Activated CD4-positive, alpha-beta T cell treated with anti-CD3 and anti-CD28 coated beads for 48 hours (primary cell): Measurements from ENCODE around the gene HIVEP2.

Source experiments
- DNase-seq: peaks from one replicate; pipeline ENCODE4 v3.0.0-alpha.2; 2020

HIVEP2 gene

DNA sequence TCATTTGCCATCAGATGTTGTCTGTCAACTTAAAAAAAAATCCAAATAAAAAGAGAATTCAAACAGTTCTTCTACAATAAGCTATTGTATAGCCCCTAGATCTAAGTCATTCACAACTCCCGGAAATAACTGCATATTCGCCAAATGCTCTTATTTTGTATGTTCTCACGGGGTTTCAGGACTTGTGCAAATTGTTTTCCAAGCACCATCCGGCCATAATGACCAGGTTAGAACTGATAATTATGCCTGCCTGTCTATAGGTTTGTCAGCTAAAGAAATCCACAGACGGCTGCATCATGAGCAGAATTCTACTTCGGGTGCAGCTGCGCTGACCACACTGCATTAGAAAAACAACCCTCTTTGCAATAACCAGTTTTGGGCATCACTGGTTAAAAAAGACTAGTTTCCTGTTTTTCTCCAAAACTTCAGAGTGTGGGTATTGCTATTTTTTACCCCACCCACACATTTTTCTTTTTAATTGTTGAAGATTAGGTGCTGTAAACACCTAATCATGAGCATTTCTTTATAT, 87.7 kb downstream of the HIVEP2 start:
- no peak for DNase-seq

DNA sequence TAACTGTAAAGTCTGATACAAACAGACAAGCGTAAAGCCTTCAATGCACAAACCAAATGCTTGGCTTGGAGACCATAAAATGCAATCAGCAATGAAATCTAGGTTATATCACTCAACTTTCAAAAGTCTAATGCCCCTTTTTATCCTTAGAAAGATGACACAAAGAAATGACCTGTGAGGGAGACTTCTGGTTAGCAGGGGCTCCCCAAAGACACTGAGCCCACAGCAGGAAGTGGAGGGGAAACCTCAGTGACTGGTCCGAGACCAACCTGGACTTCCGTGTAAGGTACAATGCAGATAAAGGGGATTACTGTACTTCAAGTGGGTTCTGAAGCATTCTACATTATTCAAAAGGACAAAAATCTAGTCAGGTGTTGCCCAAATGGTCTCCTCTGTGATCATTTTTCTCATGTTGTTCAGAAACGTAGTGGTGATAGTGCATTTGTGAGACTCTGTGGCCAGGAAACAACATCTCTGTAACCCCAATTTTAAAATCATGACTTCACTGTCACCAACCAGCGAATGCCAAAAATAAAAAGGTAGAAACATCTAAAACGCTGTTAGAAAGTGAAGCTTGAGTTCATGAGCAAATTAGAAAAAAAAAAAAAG, 88.2 kb downstream of the HIVEP2 start:
- DNase-seq: peak; percentile 43

DNA sequence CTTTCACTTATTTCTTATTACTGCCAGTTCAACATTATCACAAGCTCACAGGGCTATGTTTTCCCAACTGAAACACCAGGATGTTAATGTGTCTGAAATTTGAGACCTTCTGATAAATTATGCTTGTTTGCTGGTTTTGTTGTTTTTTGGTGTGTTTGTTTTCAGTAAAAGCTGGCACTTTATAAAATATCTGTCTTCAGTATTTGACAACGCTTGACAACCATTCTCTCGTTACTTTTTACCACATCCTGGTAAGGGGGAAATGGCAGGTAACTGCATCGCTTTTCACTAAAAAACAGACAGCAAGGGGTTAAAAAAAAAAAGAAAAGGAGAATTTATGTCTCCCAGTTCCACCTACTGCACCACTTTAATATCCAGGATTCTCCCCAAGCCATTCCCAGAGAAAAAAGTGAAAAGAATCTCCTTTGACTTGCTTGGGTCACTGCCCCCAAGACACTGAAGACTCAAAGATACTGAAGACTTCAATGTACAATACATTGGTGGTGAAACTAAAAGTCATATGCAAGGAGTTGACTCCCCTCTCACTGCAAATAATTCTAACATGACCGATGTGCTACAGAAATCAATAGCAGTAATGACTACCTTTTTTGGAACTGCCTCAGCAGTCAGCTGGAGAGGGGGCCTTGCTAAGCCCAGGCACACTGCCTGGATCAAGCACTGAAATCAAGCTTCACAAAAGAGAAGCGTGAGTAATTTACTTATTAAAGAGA, 88.9 kb downstream of the HIVEP2 start:
- peak; percentile 57 for DNase-seq

DNA sequence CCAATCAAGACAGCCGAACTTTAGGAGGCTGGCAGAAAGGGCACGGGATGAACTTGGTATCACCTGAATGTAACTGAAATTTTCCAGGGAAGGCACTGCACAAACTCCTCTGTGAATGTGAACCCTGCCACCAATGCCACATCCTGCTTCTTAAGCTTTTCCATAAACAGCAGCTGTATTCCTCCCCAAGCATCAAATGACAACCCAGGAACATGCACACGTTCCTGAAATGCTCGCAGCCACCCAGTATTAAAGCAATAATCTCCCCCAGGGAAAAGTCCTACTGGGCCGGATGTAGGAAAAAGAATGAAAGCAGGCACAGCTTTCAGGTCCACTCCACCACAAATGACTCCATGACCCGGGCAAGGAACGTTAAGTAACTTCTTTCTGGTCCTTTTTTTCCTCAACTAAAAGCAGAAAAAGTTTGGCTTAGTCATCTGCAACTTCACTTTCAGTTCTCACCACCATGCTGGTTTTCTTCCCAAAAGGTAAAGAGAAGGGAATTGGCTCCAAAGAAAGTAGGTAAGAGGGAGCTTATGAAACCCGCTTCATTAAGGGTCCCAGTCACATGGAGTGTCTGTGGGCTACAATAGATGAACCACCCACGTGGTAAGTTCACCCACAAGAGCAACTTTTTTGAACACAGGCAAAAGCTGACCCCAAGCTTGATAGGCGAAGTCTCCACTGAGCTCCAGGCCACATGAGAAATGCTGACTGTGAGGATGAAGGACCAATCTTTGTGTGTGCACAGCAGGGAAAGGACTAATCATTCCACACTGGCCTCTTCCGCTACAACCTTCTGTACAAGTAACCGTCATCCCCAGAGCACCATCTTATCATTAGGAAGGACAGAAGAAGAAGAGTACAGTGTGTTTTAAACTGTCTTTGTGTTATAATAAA, 90.1 kb downstream of the HIVEP2 start:
- no peak for DNase-seq

DNA sequence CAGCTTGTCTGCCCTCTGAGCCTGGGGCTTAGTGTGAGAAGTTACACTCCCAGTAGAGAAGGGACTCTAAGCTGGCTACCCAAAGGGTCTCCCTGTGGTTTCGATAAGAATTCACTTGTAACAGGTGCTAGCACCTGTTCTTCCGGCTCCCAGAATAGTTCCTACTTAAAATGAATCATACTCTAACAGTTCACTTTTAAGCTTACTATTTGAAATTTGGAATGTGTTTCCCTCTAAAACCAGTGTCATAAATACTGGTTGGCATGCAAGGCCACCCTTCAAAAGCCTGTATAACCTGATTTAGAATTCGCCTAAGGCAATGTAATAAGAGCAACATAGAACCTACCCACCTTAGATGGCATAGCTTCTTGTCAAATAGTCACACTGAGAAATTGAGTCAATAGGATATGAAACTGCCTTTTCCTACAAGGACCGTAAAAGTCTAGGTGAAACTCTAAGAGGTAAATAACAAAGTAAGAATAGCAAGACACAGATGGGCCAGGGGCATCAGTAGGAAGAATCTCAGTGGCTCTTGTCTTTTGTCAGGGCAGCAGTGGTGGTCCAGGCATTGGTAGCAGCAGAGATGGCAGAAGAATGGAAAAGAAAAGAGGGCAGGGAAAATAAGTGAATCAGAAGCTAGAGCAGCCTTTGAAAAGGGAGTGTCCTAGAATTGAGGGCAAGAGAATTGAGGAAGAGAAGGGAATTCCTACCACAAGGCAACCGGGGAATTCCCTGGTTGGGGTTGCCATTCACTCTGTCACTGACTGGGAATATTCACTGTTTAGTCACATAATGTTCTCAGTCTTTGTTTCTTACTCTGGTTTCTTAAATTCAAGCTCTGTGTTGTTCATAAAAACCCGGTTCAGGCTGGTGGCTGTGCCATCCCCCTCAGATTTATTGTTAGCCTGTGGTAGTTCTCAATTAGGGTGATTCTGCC, 91.5 kb downstream of the HIVEP2 start:
- no peak for DNase-seq

DNA sequence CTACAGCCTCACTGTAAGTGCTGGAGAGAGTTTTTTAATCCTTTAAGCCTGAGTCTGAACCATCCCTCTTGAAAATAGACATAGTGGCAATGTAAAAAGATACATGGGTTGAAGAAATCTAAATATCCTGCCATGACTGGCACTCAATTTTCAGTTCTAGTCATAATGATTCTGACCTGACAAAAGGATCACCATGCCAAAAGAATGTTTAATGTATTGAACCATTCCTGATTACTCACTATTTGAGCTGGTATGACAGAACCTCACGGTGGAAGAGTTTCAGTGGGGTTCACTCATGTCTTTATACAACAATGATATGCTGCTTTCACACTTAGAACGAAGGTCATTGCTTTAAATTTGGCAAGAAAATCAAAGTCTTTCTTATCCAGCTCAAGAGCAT, 93.4 kb downstream of the HIVEP2 start:
- no peak for DNase-seq

DNA sequence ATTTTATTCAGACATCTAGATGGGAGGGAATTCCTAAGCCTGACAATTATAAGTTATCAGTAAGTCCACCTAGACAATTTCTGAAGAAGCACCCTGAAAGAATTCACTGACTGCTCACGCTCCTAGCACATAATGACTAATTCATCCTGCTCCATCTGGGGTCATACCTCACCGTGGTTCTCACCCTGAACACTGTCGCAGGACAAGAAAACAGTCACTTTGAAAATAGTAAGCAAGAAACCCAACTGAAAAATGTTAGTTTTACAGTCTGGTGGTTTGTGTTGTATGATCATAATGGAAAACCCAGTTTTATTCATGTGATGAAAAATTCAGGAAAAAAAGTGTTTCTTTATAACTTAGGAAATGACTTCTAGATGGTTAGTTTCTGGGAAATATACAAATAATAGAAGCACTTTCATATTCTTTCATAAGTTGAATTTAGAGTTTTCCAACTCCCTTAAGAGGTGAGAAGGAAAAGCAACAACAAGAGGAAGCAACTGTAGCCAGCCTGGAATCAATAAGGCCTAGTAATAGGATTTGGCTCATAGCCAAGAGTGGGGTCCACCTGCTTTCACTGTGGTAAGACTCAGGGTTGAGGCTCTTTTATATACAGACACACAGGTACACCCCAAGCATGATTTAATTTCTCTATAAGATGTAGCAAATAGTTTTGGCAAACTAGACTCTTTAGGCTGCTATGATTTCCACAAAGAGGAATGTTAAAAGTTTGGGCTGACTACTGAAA, 94.1 kb downstream of the HIVEP2 start:
- DNase-seq: peak; percentile 60

DNA sequence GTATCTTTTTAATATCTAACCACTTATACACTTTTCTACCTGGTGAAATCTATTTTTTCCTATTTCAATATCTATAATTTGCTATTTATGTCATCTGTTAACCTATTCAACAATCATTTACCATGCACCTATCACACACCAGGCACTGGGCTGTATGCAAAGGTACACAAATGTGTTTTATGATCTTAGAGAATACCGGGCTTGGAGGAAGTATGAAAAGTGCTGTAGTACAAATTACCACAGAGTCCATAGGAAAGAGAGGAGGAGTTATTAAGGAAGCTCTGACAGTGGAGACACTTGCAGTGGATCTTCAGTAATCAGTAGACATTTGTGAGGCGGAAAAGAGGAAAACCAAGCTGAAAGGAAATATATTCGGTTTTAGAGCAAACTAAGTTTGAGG, 96.0 kb downstream of the HIVEP2 start:
- DNase-seq: no peak

DNA sequence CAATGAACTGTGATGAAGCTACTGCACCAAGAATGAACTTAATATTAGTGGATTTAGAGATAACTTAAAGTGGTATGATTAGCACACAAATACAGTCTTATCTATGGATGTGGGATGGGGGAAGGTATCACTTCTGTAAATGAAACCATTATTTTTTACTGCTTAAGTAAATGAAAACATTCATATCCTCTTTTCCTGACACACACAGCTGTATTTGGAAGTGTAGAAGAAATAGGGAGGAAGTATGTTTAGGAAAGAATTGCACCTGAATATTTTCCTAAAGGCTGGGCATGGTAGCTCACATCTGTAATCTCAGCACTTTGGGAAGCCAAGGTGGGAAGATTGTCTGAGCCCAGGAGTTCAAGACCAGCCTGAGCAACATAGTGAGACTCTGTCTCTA, 96.8 kb downstream of the HIVEP2 start:
- DNase-seq: no peak

DNA sequence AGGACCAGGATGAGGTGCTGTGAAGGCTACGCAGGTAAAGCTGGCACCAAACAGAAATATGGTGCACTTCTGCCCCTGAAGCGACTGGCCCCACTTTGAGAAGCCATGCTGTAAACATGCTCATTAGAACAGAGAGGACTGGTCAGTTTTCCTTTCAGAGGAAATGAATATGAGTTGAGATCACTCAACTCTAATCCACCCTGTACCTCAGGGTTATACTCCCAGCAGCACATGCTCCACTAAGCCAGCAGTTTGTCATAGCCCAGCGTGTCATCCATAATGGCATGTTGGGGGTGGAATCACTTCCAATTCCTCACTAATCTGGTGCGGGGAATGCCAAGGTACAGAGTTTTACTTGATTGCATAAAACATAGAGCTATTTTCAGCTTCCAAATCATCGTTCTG, 98.1 kb downstream of the HIVEP2 start:
- no peak for DNase-seq

DNA sequence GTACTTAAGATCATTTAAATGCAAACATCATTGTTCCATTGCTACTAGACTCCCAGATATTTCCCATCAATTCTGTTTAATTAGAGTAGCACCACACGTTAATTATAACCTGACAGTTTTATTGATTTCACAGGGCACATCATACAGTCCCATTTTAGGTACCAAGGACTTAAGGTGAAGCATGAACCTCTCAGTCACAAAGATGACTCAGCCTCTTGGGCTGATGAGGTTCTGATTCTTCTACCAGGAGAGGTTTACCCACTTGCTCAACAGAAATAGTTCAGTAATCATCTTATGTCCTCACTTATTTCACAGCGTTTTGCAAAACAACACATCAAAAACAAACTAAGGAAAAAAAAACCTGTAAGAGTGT, 98.5 kb downstream of the HIVEP2 start:
- DNase-seq: no peak

DNA sequence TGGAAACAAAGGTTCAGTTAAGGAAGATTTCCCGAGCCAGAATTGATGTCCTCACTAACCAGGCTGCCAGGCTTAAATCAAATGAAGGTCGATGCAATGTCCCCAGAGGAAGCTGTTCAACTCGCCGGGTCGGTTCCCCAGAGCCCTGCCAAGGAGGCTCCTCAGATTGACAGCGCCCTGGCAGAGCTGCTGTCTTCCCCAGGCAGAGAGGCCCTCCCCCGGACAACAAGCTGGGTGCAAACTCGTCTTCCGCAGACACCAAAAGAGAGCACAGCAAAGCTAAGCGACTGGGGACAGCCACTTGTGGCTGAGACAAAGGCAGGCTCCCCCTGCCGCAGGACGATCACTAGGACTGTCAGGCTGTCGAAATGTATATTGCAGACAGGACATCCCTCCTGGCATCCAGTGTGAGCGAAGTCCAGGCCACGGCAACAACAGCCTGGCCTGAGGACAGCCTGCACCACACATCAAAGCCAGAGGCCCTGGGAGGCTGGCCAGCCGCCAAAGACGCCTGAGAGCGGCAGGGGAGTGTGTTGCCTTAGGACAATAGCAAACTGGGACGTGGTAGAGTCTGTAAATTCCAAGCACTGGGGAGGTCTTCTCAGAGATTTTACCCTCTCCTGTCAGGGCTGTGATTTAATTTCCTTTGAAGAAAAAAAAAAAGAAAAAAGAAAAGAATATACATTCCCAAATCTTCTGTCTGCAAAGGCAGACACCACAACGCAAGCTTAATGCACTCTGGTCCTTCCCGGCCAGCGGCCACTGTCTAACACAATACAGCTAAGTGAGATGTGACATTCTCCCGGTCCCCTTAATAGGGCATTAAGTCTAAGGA, 99.1 kb downstream of the HIVEP2 start:
- DNase-seq: peak; percentile 53

DNA sequence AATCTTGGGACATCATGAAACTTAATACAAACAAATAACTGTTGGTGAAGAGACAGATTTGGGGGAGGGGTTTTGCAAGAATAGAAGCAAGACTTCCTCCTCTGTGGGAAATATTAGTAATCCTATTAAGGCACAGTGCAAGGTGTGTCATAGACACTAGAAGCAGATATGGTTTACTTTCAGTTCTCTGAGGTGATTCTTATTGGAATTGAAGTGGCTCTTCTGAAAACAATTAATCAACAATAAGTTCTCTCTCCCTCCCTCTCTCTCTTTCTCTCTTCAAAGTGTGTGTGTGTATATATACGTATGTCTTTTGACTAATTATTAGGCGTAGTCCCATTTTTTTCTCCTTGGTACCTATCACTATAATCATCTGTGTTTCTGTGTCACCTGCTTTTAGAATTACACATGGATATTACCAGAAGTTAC, 99.8 kb downstream of the HIVEP2 start:
- DNase-seq: no peak

DNA sequence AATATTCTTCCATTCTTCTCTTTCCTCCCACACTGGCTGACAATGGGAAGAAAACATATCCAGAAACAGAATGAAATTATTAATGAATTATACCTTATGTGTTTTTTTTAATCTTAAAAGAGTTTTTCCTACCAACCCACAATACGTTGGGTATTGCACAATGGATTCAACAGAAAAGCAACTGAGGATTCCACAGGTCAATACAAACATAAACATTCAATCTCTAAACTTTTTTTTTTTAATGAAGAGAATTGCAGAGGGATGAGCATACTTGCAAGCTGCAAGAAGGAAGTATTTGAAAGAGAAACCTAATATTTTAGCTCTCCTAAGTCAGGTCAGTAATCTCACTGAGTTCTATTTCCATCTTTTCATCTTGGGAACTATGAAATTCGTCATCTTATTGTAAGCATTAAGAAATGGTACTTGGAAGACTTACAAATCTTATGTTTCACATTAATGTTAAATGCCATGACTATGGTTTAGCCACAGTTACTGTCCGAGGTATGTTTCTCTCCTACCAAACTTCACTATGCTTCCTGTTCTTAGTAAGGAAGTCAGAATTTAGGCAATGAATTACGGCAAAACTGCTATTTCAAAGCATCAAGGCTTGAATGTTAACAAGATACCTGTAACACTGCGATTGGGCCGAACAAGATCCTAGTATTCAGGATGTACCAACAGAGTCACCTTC, 100.8 kb downstream of the HIVEP2 start:
- no peak for DNase-seq

DNA sequence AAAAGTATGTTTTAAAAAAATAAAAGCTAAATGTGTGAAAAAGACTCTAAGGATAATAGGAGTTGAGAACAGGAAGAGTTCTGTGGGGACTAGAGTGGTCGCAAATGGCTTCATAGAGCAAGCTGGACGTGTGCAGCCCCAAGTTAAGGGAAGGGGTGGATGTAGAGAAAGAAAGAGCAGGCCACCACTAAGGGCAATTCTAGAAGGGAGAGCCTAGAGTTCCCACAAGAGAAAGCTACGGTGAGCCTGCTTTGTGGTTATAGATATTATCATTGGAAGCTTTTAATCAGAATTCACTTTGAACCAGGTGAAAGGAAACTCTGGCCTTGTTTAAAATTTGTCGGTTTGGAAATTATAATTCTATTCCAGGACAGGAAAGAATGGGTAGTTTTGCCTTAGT, 101.6 kb downstream of the HIVEP2 start:
- no peak for DNase-seq

DNA sequence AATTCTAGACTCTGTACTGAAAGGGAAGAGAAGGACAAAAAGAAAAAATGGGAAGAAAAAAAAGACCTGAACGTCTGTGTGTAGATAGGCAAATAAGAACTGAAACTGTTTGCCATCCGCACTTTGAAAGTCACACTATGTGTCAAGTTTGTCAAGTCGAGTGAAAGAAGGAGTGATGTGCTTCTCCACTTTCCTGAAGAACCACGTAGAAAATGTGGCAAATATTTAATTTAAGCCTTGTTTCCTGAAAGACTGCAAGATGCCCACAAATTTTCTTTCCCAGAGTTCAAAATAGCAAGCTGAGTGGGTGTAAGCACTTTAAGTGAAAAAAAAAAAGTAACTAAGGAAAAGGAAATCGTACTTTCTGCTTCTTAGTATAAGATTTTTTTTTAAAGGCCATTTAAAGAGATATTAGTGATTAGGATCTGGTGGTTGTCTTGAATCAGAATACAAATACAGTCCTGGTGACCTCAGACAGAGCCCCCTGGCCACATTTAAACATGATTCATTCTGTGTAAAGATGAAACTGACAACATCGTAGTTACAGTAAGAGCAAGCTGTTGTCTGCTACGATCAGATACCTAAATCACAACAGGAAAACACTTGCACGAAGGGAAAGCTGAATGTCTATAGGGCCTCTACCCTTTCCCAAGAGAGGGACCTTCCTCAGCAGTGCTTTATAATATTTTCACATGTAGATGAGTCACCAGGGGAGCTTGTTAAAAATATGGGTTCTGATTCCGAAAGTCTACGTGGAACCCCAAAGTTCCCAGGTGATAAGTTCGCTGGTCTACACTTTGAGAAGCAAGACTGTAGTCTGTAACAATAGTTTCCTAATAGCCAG, 102.3 kb downstream of the HIVEP2 start:
- DNase-seq: peak; percentile 61

DNA sequence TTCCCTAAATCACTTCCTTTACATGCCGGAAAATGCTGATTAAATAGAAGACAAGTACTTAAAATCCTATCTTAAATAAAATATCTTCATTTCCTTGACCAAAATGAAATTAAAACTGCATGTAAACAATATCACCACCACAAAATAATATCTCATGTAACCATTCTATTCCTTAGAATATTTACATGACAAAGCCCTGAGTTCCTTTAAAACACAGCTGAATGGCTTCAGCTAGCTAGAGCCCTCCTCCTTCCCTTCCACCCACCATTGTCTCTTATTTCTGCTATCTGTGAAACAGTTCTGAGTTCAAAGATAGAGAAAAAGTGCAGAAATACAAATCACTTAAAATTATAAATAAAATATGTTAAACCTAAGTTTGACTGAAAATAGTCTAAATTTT, 103.1 kb downstream of the HIVEP2 start:
- no peak for DNase-seq

DNA sequence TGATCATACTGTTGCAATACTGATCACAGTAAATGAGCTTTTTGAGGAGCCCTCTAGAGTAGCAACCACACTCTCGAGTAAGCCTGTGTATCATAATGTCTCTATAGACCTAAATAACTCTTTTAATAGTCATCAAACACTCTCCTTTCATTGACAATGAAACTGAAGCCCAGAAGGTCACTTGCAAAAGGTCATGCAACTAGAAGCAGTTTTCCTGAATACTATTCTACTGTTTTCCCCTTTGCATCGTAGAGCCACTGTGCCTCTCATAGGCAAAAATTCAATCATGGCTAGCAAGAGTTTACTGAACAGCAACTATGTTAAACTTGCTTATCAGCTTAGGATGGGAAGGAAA, 105.3 kb downstream of the HIVEP2 start:
- DNase-seq: no peak
